COLO829 (cell line): ENCODE results near the gene CTAG1B.
"Not testable (repeated sequence)": the region's sequence is repeated elsewhere in the genome, so short reads cannot be mapped to it uniquely, and the experiment has no call there.

Experiments
- DNase-seq: peaks from one replicate; pipeline ENCODE4 v3.0.0; 2012; ENCODE audit warnings: low spot score

CTAG1B gene

DNA sequence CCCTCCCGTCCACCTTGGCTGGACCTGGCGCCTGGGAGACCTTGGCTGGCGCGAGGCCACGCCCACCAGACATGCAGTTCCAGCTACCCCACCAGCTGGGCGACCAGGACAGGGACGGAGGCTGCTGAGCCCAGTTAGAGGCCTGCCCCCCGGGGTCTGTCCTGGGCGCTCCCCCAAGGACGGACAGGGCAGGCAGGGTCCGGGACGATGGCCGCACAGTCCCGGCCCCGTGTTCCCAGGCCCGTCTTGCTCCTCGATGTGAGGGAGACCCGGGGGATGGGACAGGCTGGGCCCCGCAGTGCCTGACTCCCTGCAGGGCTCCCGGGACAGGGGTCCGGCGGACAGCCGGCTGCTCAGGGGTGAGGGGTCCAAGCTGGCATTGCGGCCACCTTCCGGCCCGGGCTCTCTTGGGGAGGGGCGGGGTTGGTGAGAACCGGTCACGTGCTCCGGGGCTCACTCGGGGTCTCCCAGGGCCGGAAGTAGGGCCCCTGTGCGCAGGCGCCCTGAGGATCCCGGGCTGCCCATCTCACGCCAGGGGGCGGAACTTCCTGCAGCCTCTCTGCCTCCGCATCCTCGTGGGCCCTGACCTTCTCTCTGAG is 34.4 kb downstream of the CTAG1B start, which contains the start of gene CTAG1A:
TSS of gene CTAG1A (plus strand) at position 549 of the 599 bp plus-strand sequence. CDS start 74 bp downstream, outside the sequence.
- DNase-seq = not testable (repeated sequence)

- not testable (repeated sequence) for DNase-seq
Observed at GRCh38 chrX:154582994-154583393, 36.1 kb downstream of the CTAG1B start.

DNA sequence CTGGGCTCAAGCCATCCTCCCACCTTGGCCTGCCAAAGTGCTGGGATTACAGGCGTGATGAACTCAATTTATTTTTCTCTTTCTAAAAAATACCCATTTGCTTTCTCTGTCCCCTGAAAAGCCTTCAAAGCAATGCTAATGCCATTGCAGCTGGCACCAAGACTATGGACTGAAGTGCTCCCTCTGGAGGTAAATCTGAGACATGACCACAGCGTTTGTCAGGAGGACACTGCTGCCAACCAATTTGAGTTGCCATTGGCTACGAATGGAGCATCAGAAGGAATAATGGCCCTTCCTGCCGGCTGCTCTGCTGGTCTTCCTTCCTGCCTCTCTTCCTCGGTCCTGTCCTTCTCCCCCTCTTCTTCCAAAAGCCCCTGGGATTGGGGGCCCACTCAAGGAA is 44.0 kb downstream of the CTAG1B start:
- not testable (repeated sequence) for DNase-seq

DNA sequence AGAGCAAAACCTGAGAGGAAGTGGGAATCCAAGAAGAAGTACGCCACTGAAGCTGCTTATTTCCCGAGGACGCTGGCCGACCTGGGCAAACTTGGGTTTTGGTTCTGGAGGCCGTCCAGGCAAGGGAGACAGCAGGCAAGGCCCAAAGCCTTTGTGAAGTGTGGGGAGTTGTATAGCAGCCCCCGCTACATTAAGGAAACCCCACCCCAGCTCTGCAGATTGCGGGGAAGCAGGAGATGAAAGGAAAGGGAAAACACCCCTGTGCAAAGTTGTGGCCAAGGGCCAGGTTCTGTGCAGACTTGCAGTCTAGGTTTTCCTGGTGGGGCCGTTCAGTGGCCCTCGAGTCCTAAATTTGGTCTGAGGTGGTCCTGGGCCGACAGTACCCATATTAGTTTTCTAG is 46.0 kb downstream of the CTAG1B start:
- not testable (repeated sequence) for DNase-seq

DNA sequence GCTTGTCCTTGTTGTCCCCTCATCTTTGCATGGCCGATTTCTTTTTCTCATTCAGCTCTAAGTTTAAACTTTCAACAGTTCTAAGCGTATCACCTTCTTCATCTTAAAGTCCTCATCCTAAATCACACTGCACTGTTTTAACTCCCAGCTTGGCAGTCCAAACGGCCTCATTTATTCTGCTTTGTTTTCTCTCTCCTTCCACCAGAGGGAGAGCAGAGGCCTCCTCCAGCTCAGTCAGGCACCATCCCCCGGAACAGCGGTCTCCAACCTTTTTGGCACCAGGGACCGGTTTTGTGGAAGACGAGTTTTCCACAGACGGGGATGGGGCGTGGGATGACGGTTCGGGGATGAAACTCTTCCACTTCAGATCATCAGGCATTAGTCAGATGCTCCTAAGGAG is 48.7 kb downstream of the CTAG1B start:
- DNase-seq = not testable (repeated sequence)
